Dedifferentiated amniotic fluid mesenchymal stem cell (primary cell): Measurements from ENCODE around the gene TRAPPC6A.

Experiments
- DNase-seq: peaks from one replicate; pipeline ENCODE4 v3.0.0-alpha.2; 2016; ENCODE audit errors: extremely low spot score

TRAPPC6A gene

DNA sequence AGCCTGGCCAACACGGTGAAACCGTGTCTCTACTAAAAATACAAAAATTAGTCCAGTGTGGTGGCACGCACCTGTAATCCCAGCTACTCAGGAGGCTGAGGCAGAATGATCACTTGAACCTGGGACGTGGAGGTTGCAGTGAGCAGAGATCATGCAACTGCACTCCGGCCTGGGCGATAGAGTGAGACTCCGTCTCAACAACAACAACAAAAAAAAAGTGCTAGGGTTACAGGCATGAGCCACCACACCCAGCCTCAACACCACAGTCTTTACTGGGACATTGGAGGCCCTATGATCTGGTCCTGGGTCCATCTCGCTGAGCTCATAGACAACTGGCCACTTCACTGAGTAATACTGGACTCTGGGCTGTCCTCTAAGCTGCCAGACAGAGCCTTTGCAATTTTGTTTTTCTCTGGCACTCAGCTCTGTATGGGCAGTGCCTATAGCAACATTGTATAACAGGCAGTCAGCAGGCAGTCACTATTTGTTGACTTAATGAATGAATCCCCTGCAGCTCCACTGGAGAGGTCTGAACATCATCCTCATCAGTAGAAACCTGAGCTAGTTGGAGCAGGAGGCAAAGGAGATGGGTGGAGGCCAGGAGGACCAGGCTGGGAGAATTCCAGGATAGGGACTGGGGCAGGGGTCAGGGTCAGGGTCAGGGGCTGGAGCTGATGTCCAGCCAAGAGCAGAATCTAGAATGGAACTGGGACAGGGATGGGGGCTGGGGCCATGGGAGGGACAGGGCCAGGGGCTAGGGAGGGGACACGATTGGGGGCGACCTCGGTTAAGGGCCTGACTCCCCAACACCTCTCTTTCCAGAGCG is 8.7 kb upstream of the TRAPPC6A start:
- no peak for DNase-seq

DNA sequence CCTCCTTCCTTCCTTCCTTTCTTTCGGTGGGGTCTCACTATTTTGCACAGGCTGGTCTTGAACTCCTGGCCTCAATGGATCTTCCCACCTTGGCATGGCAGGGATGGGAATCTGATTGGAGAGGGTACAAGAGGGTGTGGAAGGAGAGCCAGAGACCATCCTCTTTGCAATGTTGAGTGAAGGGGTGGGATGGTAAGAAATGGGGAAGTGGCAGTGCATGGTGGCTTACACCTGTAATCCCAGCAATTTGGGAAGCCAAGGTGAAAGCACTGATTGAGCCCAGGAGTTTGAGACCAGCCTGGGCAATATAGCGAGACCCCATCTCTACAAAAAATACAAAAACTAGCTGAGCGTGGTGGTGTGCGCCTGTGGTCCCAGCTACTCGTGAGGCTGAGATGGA is 6.1 kb upstream of the TRAPPC6A start:
- no peak for DNase-seq

DNA sequence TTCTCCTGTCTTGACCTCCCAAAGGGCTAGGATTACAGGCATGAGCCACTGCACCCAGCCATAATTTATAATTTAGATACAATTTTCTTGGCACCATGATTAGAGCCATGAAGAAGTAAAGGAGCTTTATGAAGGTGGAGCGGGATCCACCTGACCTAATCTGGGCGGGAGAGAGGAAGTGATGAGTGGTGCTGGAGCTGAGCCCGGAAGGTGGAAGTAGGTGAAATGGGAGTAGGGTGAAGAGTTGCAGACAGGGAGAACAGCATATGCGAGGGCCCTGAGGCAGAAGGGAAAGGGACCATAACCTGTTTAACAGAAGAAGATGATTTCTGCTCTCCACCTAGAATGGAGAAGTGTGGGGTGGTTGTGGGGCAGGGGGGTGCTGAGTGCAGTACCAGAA is 4.7 kb upstream of the TRAPPC6A start:
- no peak for DNase-seq

DNA sequence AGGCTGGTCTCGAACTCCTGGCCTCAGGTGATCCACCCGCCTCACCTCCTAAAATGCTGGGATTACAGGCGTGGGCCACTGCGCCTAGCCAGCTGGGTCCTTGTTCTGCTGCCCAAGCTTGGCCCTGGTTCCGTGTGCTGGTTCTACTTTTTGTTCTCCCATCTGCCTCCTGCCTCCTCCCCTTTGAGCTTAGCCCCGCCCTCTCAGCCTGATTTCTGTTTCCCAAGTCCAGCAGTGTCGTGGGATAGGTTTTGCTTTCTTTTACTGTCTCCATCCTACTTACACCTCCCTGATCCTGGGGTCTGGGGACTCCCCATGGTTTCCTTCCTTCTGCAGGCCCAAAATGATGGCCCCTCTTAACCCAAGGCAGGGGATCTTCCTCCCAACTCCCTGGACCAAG is 2.9 kb upstream of the TRAPPC6A start:
- DNase-seq, result no peak

DNA sequence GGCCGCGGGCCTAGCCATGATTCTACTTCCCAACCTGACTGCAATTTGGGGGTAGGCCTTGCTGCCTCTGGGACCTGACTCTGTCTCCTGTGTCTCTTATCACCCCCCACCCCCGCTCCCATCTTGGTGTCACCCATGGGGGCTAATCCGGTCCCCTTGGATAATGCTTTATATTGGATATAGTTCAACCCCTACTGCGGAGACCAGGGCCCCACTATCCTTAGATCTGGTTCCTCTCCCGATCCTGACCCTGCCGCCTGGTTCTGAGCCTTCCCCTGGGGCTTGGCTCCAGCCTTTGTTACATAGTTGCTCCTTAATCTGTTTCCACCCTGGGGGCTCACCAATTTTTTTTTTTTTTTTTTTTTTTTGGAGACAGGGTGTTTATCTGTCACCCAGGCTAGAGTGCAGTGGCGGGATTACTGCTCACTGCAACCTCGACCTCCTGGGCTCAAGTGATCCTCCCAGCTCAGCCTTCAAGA is 1.9 kb upstream of the TRAPPC6A start:
- DNase-seq, result no peak

DNA sequence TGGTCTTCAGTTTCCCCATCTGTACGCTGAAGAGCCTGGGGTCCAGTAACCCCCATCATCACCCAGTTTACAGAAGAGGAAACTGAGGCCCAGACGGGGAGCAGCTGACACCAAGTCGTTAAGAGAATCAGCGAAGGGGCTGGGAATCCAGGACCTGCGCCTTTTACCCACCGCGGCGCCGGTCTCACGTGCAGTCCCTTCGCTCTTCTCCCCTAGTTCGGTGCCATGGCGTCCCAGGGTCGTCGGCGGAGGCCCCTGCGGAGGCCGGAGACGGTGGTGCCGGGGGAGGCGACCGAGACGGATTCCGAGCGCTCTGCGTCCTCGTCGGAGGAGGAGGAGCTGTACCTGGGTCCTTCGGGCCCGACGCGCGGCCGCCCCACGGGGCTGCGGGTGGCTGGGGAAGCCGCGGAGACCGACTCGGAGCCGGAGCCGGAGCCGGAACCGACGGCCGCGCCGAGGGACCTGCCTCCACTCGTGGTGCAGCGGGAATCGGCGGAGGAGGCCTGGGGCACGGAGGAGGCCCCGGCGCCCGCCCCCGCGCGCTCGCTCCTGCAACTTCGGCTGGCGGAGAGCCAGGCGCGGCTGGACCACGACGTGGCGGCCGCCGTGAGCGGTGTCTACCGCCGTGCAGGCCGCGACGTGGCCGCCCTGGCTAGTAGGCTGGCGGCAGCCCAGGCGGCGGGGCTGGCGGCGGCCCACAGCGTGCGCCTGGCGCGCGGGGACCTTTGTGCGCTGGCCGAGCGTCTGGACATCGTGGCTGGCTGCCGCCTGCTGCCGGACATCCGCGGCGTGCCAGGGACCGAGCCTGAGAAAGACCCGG is 1.2 kb upstream of the TRAPPC6A start:
- DNase-seq, result no peak

DNA sequence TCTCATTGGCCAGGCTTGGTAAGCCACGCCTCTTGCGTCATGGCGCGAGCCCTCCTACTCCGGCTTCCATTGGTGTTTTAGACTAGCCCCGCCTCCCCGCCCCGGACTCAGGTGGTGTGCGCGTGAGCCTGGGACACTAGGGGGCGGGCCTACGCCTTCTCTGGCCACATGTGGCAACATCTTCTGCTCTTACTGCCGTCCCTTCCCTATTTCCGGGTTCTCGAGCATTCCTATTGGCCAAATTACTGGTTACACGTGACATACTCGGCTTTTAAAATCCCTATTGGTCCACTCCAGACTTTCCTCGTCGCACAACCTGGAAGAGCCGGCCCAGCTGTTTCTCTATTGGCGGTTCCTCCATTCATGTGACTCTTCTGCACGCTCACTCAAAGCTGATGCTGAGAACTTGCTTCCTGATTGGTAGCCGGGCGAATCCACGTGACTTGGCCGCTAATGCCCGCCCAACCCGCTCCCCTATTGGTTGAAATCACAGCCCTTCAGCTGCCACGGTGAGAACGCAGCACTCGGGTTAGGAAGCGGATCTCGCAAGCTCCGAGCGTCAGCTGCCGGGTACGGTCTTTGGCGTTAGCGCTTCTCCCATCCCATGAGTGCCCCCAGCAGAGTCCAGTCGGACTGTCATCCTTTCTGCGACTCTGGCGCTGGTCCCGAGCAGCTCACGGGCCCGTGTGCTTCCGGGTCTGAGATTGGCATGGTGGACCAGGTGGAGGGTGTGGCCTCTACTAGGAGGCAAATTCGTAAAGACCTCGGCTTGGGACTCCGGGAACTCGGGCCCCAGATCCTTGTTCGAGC is 430 bp upstream of the TRAPPC6A start, which contains the start of gene BLOC1S3:
Gene BLOC1S3 (plus strand): TSS at position 523 of the 810 bp plus-strand sequence. CDS start 513 bp downstream, outside the sequence.
- DNase-seq, result peak; percentile 100

DNA sequence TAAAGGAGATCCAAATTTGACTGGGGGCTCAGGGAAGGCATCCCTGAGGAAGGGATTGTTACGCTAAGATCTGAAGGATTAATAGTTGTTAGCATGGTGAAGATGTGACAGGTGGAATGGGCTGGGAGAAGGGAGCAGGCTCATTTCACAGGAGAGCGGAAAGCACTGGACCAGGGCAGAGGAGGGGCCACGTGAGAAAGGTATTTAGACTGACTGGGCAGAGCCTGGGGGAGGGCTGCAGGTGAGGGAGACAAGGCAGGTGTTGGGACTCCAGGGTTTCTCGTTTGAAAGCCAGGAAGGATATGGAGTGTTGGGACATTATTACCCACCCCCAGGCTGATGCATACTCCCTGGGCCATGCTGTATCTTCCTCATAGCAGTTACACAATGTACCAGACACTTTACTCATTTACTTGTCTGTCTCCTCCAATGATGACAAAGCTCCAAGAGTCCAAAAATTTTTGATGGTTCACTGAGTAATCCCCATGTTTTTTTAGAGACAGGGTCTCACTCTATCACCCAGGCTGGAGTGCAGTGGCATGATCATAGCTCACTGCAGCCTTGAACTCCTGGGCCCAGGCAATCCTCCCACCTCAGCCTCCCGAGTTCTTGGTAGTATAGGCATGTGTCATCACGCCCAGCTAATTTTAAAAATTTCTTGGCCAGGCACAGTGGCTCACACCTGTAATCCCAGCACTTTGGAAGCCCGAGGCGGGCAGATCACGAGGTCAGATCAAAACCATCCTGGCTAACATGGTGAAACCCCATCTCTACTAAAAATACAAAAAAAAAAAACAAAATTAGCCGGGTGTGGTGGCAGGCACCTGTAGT is 2.3 kb downstream of the TRAPPC6A start:
- no peak for DNase-seq

DNA sequence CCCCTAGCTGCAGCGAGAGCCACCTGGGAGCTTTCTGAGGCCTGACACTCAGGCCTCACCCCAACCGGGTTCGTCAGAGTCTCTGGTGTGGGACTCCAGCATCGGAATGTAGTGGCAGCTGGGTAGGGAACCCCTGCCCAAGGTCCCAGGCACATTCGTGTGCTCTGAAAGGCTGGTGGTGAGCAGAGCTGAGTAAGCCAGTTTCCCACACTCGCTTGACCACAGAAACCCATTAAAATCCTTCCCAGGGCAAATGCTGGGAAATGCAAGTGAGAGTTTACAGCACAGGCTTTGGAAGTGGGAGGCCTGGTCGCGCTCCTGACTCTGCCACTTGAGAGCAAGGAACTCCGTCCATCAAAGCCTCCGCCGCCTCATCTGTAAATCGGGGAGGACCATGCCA is 4.2 kb downstream of the TRAPPC6A start:
- DNase-seq, result no peak

DNA sequence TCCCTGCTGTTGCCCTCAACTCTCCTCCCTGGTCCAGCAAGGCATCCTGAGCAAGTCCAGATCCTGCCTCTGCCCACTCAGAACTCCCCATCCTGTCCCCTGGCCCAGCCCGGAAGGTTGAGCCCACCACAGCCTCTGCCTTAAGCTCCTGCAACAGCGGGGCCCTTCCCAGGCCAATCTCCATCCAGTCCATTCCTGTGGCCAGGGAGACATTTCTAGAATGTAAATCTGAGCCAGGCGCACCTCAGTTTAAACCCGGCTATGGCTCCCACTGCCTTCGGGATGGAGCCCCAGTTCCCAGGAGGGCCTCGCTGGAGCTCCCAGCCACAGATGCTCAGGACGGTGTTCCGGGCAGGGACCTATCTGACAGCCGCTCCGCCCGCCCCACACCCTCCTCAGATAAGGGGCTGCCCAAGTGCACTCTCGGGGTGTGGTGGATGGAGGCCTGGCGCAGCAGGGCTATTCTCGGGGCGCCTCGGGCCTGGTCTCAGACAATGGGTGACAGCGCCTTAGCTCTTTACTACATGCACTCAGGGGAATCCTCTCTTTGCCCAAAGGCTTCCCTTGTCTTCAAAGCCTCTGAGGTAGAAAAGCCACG is 5.3 kb downstream of the TRAPPC6A start:
- no peak for DNase-seq

DNA sequence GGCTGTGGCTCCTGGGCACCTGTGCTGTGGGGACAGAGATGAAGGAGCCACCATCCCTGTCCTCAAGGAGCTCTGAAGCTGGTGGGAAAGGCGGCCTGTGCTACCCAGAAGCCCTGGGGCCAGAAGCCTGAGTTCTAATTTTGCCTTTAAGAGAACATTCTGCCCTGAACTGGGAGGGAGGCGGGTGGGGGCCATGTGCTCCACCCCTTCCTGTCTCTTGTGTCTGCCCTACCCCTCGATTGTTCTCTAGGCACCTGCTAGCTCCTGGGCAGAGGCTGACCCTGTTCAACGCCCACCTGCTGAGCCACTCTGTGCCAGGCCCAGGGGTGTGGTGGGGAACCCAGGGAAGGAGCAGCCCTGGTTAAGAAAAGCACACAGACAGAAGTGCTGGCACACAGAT is 5.9 kb downstream of the TRAPPC6A start:
- DNase-seq, result no peak

DNA sequence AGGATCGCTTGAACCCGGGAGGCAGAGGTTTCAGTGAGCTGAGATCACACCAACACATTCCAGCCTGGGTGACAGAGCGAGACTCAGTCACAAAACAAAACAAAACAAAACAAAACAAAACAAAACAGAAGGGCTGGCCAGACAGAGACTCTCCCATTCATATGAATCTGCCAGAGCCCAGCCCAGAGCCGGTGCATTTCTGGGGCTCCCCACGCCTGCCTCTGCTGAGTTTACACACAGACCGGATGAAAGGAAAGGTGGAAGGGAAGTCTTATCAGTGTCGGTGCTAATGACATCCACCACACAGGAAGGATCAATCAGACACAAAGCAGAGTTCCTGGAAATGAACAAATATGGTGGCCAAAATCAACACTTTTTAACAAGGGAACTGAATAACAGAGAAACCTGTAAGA is 6.8 kb downstream of the TRAPPC6A start:
- DNase-seq, result no peak

DNA sequence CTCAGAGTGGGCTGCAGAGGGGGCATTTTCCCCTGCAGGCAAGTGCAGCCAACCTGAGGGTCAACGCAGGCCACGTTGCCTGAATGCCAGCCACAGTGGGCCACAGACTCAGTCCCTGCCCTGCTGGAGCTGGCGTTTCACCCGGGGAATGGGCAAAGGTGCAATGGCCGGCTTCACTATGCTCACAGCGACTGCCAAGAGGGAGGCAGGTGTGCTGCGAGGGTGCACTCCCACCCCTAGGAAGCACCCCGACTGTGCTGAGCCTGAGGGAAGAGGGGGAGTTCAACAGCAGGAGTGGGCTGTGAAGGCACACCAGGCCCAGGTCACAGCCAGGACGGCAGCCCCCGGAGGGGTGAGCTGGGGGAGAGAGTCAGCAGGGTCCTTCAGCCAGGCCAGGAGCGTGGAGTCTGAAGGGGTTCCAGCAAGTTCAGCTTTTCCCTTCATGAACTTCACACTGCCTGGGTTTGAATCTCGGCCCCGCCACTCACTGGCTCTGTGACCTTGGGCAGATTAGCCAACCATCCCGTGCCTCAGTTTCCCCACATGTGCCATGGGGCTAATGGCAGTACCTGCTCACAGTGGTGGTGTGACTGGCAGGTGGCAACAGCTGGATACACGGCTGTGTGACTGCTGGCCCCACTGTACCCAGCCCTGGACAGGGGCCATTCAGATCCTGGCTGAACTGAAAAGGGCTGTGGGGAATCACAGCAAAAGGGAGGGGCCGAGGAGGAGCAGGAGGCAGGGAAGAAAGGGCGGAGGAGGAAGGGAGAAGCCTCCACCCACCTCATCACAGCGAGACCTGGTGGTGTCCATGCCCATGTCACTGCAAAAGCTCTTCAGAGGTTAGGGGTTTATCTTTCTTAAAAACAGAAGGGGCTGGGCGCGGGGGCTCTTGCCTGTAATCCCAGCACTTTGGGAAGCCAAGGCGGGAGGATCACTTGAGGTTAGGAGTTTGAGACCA is 7.6 kb downstream of the TRAPPC6A start:
- no peak for DNase-seq

DNA sequence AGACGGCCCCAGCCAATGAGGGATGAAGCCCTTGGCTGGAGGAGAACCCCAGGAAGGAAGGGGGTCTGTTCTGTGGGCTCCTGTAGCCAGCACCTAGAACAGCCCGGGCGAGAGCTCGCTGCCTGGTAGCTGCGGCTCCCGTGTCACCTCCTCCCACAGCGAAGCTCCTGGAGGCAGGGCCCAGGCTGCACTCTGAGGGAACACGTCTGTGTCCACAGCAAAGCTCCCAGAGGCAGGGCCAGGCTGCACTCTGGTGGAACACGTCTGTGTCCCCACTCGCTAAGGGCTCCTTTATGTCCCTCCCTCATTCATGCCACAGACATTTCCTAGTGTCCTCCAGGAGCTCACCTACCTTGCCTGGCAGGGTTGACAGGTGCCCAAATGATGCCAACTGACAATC is 8.4 kb downstream of the TRAPPC6A start:
- no peak for DNase-seq

DNA sequence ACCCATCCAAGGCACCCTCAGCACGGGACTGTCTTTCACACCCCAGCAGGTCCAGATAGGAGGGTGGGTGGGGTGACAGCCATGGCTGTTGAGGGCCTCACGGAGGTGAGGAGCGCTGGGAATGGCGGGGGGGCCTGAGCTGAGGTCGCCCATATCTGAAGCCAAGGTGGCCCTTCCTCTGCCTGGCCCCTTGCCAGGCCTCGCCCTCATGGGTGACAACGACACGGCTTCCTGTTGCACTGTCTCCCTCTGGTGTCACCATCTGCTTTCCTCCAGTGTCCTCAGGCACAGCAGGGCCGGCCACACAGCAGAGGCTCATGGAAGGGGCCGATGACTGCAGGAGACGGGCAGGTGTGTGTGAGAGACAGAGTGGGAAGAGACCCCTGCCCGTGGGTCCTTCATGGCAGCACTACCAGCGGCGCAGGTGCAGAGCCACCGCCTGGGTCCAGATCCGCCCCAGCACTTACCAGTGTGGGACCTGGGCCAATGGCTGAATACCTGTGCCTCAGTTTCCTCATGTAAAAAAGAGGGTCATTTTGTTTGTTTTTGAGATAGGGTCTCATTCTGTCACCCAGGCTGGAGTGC is 9.2 kb downstream of the TRAPPC6A start:
- no peak for DNase-seq

DNA sequence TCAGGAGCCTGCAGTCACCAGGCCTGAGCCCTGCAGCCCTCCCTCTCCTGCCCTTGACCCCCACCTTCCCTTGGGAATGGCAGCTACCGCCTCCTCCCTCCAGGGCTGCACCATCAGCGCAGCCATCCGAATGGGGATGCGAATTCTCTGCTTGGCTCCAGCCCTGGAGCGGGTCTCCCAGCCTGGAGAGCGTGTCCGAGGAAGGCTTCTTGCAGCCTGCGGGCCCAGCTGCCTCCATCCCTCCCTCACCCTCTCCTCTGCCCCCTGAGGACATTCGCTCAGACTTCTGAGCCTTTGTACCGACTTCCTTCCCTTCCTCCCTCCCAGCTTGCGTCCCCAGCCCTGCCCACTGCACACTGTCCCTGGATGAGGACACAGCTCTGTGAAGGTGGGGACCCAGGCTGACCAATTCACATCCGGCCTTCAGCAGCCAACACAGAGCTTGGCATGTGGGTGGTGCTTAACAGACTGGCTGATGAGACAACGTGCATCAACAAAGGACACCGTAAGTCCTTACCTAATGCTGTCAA is 11.2 kb downstream of the TRAPPC6A start:
- DNase-seq, result no peak

DNA sequence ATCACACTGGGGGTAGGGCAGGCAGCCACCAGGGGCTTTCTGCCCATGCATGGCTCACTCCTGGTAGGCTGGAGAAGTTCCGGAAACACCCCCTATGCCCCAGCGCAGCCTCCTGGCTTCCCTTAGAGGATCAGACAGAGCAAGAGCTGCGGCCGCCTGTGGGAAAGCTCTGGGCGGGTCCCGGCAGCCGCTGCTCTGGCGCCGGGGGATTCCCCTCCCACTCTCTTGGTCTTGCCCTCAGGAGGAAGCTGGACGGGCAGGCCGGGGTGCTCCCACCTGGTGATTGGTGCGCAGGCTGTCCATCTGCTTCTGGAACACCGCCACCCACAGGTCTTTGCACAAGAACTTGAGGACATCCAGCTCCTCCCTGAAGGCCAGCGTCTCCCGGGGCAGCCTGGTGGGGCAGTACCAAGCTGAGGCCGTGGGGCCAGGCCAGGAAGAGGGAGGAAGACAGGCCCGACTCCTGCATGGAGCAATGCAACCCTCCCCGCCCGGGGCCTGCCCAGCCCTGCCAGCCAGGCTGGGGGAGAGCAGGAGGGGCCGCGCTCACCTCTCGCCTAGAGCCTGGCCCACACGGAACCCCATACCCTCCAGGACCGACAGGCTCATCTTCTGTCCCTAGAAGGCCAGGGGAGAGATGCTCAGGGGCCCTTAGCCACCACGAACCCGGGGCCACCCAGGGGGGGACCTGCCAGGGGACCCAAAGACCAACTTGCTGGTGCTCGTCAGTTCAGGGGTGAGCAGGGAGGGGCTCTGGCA is 13.3 kb downstream of the TRAPPC6A start:
- no peak for DNase-seq
